CD4-positive, alpha-beta T cell (primary cell): ENCODE measurements around the gene CDK5RAP2. TPM values are rescaled to one million over a fixed set of nuclear protein-coding genes. Genes with fewer than 3 reads are reported as not detected.

Experiments used
- ATAC-seq: fragments of 200-7000 bp; cut with Tn5 transposase; one replicate; pipeline ENCODE4 v1.10.0; 2022; ENCODE audit warnings: mild to moderate bottlenecking; ENCODE audit not compliant: poor library complexity
- CTCF ChIA-PET: fragments of 350-600 bp; sonication (Branson Sonifier 250); formaldehyde crosslinking; loops from one replicate; lab custom pipeline; 2021; ENCODE audit warnings: antibody characterized with exemption, inconsistent platforms; lab: Charles Lee
- POLR2A ChIA-PET: fragments of 350-600 bp; sonication (Branson Sonifier 250); formaldehyde crosslinking; loops from one replicate; lab custom pipeline; 2021; ENCODE audit warnings: antibody characterized with exemption, inconsistent platforms; lab: Charles Lee
- DNase-seq, 14 experiments: peaks; one replicate each; pipeline ENCODE4 v3.0.0-alpha.2; 2013 to 2020; ENCODE audit warnings: mixed read lengths in 2 of 14
- H3K27ac ChIP-seq, 2 donors: one replicate each; pipeline versions ENCODE4 v1.5.1 to v1.7.0; 2013; ENCODE audit warnings: low read length in 2 of 2, low read depth in 1 of 2, mild to moderate bottlenecking in 1 of 2
- H3K27me3 ChIP-seq, 2 experiments: 1 replicate in 1 of 2; 2 replicates in 1 of 2; pipeline versions ENCODE4 v1.6.1 to v1.7.0; 2013; ENCODE audit warnings: low read length in 2 of 2, control low read depth in 1 of 2, mild to moderate bottlenecking in 1 of 2, moderate library complexity in 1 of 2; ENCODE audit not compliant: insufficient read depth in 2 of 2, control insufficient read depth in 1 of 2
- H3K36me3 ChIP-seq: one replicate; pipeline ENCODE4 v1.6.1; 2013; ENCODE audit warnings: low read length, control low read depth; ENCODE audit not compliant: insufficient read depth
- H3K4me1 ChIP-seq: one replicate; pipeline ENCODE4 v1.6.1; 2013; ENCODE audit warnings: low read length, control low read depth; ENCODE audit not compliant: insufficient read depth
- H3K4me3 ChIP-seq: one replicate; pipeline ENCODE4 v1.5.1; 2013; ENCODE audit warnings: mild to moderate bottlenecking, low read length, moderate library complexity
- H3K9me3 ChIP-seq, 2 experiments: 1 replicate in 1 of 2; 2 replicates in 1 of 2; pipeline versions ENCODE4 v1.6.1 to v1.7.0; 2013; ENCODE audit warnings: low read length in 2 of 2, mild to moderate bottlenecking in 2 of 2, control low read depth in 1 of 2, moderate library complexity in 1 of 2; ENCODE audit not compliant: control insufficient read depth in 1 of 2, insufficient read depth in 1 of 2
- H3K27ac Mint-ChIP-seq: one replicate; pipeline ENCODE4 v1.8.0; 2020; ENCODE audit warnings: mixed read lengths
- H3K27me3 Mint-ChIP-seq: one replicate; pipeline ENCODE4 v1.8.0; 2021; ENCODE audit warnings: mixed read lengths
- H3K36me3 Mint-ChIP-seq: one replicate; pipeline ENCODE4 v1.8.0; 2021; ENCODE audit warnings: low read depth, mixed read lengths
- H3K4me1 Mint-ChIP-seq: one replicate; pipeline ENCODE4 v1.8.0; 2021; ENCODE audit warnings: low read depth, mixed read lengths
- H3K4me3 Mint-ChIP-seq: one replicate; pipeline ENCODE4 v1.8.0; 2020; ENCODE audit warnings: mild to moderate bottlenecking, mixed read lengths
- H3K9me3 Mint-ChIP-seq: one replicate; pipeline ENCODE4 v1.8.0; 2020; ENCODE audit warnings: mixed read lengths
- intact Hi-C, 2 experiments: fragments of 100-400 bp; cut with DNase I in 1 of 2; cut with micrococcal nuclease in 1 of 2; formaldehyde crosslinking; loops; one replicate each; pipeline versions ENCODE4 v1.15.1 to v1.9.0; 2023 to 2025; cut with DNase I, micrococcal nuclease
- total RNA-seq, 174 experiments: library from RNA in 2 of 174; stranded (reverse) in 2 of 174; gene quantifications; one replicate each; pipeline ENCODE4 v1.2.3 and lab custom pipeline; 2021 to 2026
- TF ChIP-seq, protein P1 (sequence below): fragments of 200-600 bp; IDR thresholded peaks from one replicate; pipeline ENCODE4 v1.8.0; 2022; ENCODE audit warnings: antibody characterized with exemption, mild to moderate bottlenecking

CDK5RAP2 gene
- total RNA-seq, 2 experiments from 2014 or later, result 55.0 to 56.0 TPM

DNA sequence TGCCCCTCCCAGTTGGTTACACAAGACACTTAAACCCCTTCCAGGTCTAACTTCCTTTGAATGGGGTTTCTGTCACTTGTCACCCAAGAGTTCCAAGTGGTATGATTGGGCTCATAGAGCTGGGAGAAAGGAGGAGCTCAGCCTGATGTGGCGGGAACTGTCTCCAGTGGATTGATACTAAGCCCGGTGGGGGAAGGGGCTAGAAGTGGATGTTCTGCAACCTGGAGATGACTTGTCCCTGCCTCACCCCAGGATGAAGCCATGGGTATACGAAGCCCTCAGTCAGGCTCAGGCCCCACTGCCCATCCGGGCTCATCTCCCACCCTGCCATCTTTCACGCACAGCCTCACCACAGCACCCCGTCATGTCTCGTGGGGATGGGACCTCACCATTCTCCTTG, 203.9 kb downstream of the CDK5RAP2 start:
- Mint-ChIP-seq H3K36me3 (peaks cover 18% of the 10 kb centered on the region), H3K4me3 (no peak overlapping the region), H3K9me3 (no peaks in the 10 kb centered on the region), H3K27me3 (no peaks in the 10 kb centered on the region), H3K27ac (no peak overlapping the region), H3K4me1 (no peaks in the 10 kb centered on the region)
- ATAC-seq (no peak), DNase-seq (no peak)
- H3K4me3 ChIP-seq, result no peak overlapping the region
- no peak overlapping the region for H3K27ac ChIP-seq
- TF ChIP-seq, protein P1, sequence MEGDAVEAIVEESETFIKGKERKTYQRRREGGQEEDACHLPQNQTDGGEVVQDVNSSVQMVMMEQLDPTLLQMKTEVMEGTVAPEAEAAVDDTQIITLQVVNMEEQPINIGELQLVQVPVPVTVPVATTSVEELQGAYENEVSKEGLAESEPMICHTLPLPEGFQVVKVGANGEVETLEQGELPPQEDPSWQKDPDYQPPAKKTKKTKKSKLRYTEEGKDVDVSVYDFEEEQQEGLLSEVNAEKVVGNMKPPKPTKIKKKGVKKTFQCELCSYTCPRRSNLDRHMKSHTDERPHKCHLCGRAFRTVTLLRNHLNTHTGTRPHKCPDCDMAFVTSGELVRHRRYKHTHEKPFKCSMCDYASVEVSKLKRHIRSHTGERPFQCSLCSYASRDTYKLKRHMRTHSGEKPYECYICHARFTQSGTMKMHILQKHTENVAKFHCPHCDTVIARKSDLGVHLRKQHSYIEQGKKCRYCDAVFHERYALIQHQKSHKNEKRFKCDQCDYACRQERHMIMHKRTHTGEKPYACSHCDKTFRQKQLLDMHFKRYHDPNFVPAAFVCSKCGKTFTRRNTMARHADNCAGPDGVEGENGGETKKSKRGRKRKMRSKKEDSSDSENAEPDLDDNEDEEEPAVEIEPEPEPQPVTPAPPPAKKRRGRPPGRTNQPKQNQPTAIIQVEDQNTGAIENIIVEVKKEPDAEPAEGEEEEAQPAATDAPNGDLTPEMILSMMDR, result no peak
- ChIA-PET POLR2A (no interaction called here), CTCF (no interaction called here)
- H3K36me3 ChIP-seq, result no peaks in the 10 kb centered on the region
- intact Hi-C loops, result no loop called here
- no peaks in the 10 kb centered on the region for H3K4me1 ChIP-seq
- H3K9me3 ChIP-seq, result peaks cover 4 to 36% of the 10 kb centered on the region in 2 experiments
- no peaks in the 10 kb centered on the region for H3K27me3 ChIP-seq

DNA sequence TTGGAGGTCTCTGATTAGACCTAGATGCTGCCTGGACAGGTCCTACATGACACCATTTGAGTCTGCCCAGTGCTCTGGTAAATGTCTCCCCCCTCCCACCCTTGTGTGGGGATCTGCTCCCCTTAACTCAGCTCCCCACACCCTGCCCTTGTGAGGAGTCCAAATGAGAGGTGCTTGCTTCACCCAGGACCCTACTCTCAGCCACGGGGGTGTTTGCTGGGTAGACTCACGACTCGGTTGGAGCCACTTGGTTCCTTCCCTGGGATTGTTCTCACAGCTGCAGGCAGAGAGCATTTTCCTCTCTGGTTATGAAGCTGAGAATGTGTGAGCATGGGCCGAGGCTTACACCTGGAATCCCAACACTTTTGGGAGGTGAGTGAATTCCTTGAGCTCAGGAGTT, 204.7 kb downstream of the CDK5RAP2 start:
- H3K4me1 Mint-ChIP-seq, result no peaks in the 10 kb centered on the region
- no peak overlapping the region for H3K27ac ChIP-seq
- no peaks in the 10 kb centered on the region for H3K36me3 ChIP-seq
- TF ChIP-seq, protein P1, result no peak
- H3K27me3 ChIP-seq, result no peaks in the 10 kb centered on the region
- DNase-seq, result no peak
- H3K27ac Mint-ChIP-seq, result no peak overlapping the region
- H3K4me3 ChIP-seq, result no peak overlapping the region
- no peaks in the 10 kb centered on the region for H3K27me3 Mint-ChIP-seq
- intact Hi-C loops, result no loop called here
- no peak overlapping the region for H3K4me3 Mint-ChIP-seq
- no peaks in the 10 kb centered on the region for H3K9me3 Mint-ChIP-seq
- peaks cover 4 to 36% of the 10 kb centered on the region in 2 experiments for H3K9me3 ChIP-seq
- H3K4me1 ChIP-seq, result no peaks in the 10 kb centered on the region
- CTCF ChIA-PET, result no interaction called here
- peaks cover 11% of the 10 kb centered on the region for H3K36me3 Mint-ChIP-seq
- ATAC-seq, result no peak
- POLR2A ChIA-PET, result no interaction called here

DNA sequence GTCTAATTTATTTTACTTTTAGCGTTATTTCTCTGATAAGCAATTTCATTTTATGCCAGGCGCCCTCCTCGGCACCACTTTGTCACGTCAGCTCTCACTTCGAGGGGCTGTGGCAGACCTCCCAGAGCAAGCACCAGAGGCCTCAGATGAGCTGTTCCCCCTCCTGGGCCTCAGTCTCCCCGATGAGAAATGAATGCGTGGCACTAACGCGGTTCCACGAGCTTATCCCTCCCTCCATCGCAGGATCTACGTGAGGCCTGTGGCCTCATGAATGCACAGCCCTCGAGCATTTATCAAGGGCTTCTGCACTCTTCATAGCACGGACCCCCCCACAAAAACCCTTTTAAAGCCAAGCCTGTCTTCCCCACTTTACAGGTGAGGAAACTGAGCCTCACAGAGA, 205.2 kb downstream of the CDK5RAP2 start:
- ChIA-PET POLR2A (no interaction called here), CTCF (no interaction called here)
- Histone ChIP-seq H3K27ac (no peak overlapping the region), H3K4me1 (no peaks in the 10 kb centered on the region), H3K27me3 (no peaks in the 10 kb centered on the region), H3K4me3 (no peak overlapping the region), H3K36me3 (no peaks in the 10 kb centered on the region), H3K9me3 (peaks cover 4 to 33% of the 10 kb centered on the region in 2 experiments)
- Mint-ChIP-seq H3K9me3 (no peaks in the 10 kb centered on the region), H3K27ac (no peak overlapping the region), H3K4me3 (no peak overlapping the region), H3K4me1 (no peaks in the 10 kb centered on the region), H3K27me3 (no peaks in the 10 kb centered on the region), H3K36me3 (peaks cover 11% of the 10 kb centered on the region)
- intact Hi-C loops, result no loop called here
- TF ChIP-seq, protein P1, result no peak
- no peak for DNase-seq
- no peak for ATAC-seq
